GM13976 (cell line): ENCODE results near the gene WDR38.
"Not testable (repeated sequence)": the region's sequence is repeated elsewhere in the genome, so short reads cannot be mapped to it uniquely, and the experiment has no call there.

Experiments
- DNase-seq: peaks from one replicate; pipeline ENCODE4 v3.0.0; 2012; ENCODE audit warnings: low spot score
- CTCF ChIP-seq: IDR thresholded peaks from 2 replicates; pipeline ENCODE4 v1.5.1; 2012; ENCODE audit warnings: borderline replicate concordance, mild to moderate bottlenecking; ENCODE audit not compliant: insufficient read depth; ENCODE audit errors: extremely low read depth, missing control alignments, control extremely low read depth
- in situ Hi-C: fragments of 300-500 bp; cut with MboI; formaldehyde crosslinking; loops from one replicate; pipeline ENCODE4 v1.12.0; 2022; ENCODE audit warnings: low sequenced_read_pairs, mixed read lengths, inconsistent platforms; ENCODE audit not compliant: unreplicated experiment

WDR38 gene

DNA sequence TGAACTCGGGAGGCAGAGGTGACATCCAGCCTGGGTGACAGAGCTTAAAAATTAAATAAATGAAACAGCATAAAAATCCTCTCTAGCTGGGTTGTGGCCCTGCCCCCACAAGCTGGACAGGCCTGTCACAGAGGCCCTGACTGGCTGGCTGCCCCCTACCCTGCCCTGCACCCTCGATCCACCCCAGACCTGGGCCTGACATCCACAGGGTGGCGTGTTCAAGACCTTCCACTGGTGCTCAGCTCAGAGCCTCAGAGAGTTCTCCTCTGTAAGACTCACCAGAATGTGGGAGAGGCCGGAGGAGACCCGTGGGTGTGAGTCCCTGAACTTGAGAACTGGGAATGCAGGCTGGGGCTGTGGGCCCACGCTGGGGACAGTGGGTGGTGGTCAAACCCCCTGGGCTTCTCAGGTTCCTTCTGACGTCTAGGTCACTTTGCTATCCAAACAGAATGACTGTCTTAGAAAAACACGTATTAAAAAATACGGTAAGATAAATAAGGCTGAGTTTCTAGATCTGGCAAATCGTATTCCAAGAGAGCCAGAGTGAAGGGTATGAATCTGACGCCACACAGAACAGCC lies 9.7 kb upstream of the WDR38 start:
- DNase-seq: no peak
- in situ Hi-C loops: no loop called here
- TF ChIP-seq CTCF: no peak

GRCh38 chr9:124844291-124844690 lies 9.0 kb upstream of the WDR38 start:
- no peak for DNase-seq
- in situ Hi-C loops: no loop called here
- no peak for TF ChIP-seq CTCF

- not testable (repeated sequence) for DNase-seq
- in situ Hi-C loops: loop anchor here (5.0 kb wide), 1 partner anchor 74 kb away; the partner anchor contains the start of gene NR6A1
Observed at GRCh38 chr9:124846467-124846866, 6.8 kb upstream of the WDR38 start.

DNA sequence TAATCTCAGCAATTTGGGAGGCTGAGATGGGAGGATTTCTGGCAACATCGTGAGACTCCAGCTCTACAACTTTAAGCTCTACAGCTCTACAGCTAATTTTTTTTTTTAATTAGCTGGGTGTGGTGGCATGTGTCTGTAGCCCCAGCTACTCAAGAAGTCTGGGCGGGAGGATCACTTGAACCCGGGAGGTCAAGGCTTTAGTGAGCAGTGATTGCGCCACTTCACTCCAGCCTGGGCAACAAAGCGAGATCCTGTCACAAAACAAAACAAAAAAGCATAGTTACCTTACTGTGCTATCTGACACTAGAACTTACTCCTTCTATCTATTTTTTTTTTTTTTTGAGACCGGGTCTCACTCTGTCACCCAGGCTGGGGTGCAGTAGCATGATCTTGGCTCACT lies 6.3 kb upstream of the WDR38 start:
- no peak for DNase-seq
- TF ChIP-seq CTCF: no peak
- in situ Hi-C loops: loop anchor here (5.0 kb wide), 1 partner anchor 75 kb away; the partner anchor contains the start of gene NR6A1

DNA sequence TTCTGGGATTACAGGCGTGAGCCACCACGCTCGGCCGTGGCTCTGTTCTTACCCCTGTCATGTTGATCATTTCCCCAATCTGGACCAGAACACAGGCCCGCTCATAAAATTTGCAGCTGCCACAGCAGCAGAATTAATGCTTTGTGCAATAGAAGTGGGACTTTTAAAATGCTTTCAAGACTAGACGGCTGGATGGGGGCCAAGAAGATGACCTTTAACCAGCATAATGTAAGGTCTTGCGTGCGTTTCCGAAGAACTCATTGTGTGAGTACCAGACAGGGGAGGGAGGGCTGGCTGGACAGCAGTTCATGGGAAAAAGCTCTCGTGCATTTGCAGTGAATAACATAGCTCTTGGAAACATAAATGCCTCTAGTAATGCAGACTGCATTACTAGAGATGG lies 3.5 kb upstream of the WDR38 start:
- no peak for TF ChIP-seq CTCF
- no peak for DNase-seq
- in situ Hi-C loops: loop anchor here (5.0 to 25.0 kb wide), 2 partner anchors 78 to 512 kb away; partner anchors contain the start of gene NR6A1

- no peak for DNase-seq
- in situ Hi-C loops: loop anchor here (25.0 kb wide), 1 partner anchor 510 kb away; no protein-coding TSS in a partner anchor
- TF ChIP-seq CTCF: no peak
Observed at GRCh38 chr9:124852121-124852828, 985 bp upstream of the WDR38 start.

- in situ Hi-C loops: loop anchor here (25.0 kb wide), 1 partner anchor 509 kb away; no protein-coding TSS in a partner anchor
Observed at GRCh38 chr9:124853605-124854143, 414 bp downstream of the WDR38 start.

More at GRCh38 chr9:124853605-124854143, 414 bp downstream of the WDR38 start:
- TF ChIP-seq CTCF: no peak
- DNase-seq: no peak
